H1 (cell line): ENCODE results near the gene ERC1. TPM values are rescaled to one million over a fixed set of nuclear protein-coding genes. Genes with fewer than 3 reads are reported as not detected.

ENCODE experiments used
- CTCF ChIA-PET: fragments of 300-600 bp; sonication (Branson Sonifier 250); formaldehyde crosslinking; loops from one replicate; lab custom pipeline; 2021; ENCODE audit not compliant: partially characterized antibody; lab: Charles Lee
- POLR2A ChIA-PET: fragments of 300-600 bp; sonication (Branson Sonifier 250); formaldehyde crosslinking; loops from one replicate; lab custom pipeline; 2021; ENCODE audit warnings: inconsistent platforms; ENCODE audit not compliant: partially characterized antibody; lab: Charles Lee
- DNase-seq, 2 experiments: peaks; one replicate each; pipeline versions ENCODE4 v3.0.0 to v3.0.0-alpha.2; 2010 to 2022; ENCODE audit warnings: low spot score in 2 of 2, low read depth in 1 of 2, mixed read lengths in 1 of 2
- FAIRE-seq: peaks from 2 replicates; lab custom pipeline; 2011; peaks lifted over from hg19 to GRCh38; lab: Jason Lieb, UNC
- H2AFZ ChIP-seq: 2 replicates; pipeline ENCODE4 v1.8.1; 2012; ENCODE audit warnings: low read length, inconsistent platforms
- H2AK5ac ChIP-seq: 2 replicates; pipeline ENCODE4 v1.6.1; 2013; ENCODE audit warnings: low read depth, low read length
- H2BK120ac ChIP-seq: replicated peaks from 2 replicates; pipeline ENCODE3; 2013; ENCODE audit warnings: low read depth, low read length, inconsistent platforms
- H2BK12ac ChIP-seq: 2 replicates; pipeline ENCODE4 v1.6.1; 2013; ENCODE audit warnings: low read depth, low read length
- H2BK15ac ChIP-seq: 2 replicates; pipeline ENCODE4 v1.6.1; 2013; ENCODE audit warnings: low read length
- H2BK20ac ChIP-seq: 2 replicates; pipeline ENCODE4 v1.6.1; 2013; ENCODE audit warnings: low read length
- H2BK5ac ChIP-seq: 2 replicates; pipeline ENCODE4 v1.6.1; 2013; ENCODE audit warnings: low read depth, low read length
- H3K14ac ChIP-seq: 2 replicates; pipeline ENCODE4 v1.6.1; 2013; ENCODE audit warnings: inconsistent platforms; ENCODE audit not compliant: insufficient read length
- H3K18ac ChIP-seq: 2 replicates; pipeline ENCODE4 v1.6.1; 2013; ENCODE audit warnings: low read length; ENCODE audit errors: extremely low read depth
- H3K23ac ChIP-seq: 2 replicates; pipeline ENCODE4 v1.6.1; 2013; ENCODE audit warnings: inconsistent platforms; ENCODE audit not compliant: insufficient read length
- H3K23me2 ChIP-seq: 2 replicates; pipeline ENCODE4 v1.6.1; 2013; ENCODE audit warnings: low read depth, low read length
- H3K27ac ChIP-seq: 2 replicates; pipeline ENCODE4 v1.6.1; 2011; ENCODE audit warnings: low read depth, low read length, inconsistent platforms
- H3K27me3 ChIP-seq, 4 experiments: replicated peaks in 1 of 4; 1 replicate in 1 of 4; 2 replicates in 3 of 4; pipeline versions ENCODE4 v1.6.1 to v1.8.1; 2011 to 2013; ENCODE audit warnings: low read length in 3 of 4, mild to moderate bottlenecking in 3 of 4, inconsistent platforms in 2 of 4, mixed read lengths in 2 of 4, moderate library complexity in 1 of 4; ENCODE audit not compliant: control insufficient read depth in 3 of 4, insufficient read depth in 3 of 4; ENCODE audit errors: extremely low read depth in 1 of 4
- H3K36me3 ChIP-seq, 4 experiments: 2 replicates each; pipeline versions ENCODE4 v1.6.1 to v1.8.1; 2011 to 2013; ENCODE audit warnings: mild to moderate bottlenecking in 4 of 4, low read length in 3 of 4, moderate library complexity in 2 of 4, control low read depth in 1 of 4, inconsistent platforms in 1 of 4; ENCODE audit not compliant: insufficient read depth in 4 of 4, control insufficient read depth in 2 of 4
- H3K4ac ChIP-seq: replicated peaks from 2 replicates; pipeline ENCODE3; 2013; ENCODE audit warnings: low read length, low read depth, mixed read lengths, inconsistent platforms; ENCODE audit not compliant: insufficient read length
- H3K4me1 ChIP-seq, 4 experiments: replicated peaks in 1 of 4; 1 replicate in 1 of 4; 2 replicates in 3 of 4; pipeline versions ENCODE4 v1.6.1 to v1.8.1; 2011 to 2013; ENCODE audit warnings: low read length in 3 of 4, inconsistent platforms in 2 of 4, mixed read lengths in 1 of 4; ENCODE audit not compliant: insufficient read depth in 4 of 4, control insufficient read depth in 3 of 4
- H3K4me2 ChIP-seq, 2 experiments: 2 replicates each; pipeline versions ENCODE4 v1.6.1 to v1.8.1; 2011 to 2013; ENCODE audit warnings: low read depth in 2 of 2, low read length in 2 of 2, control low read depth in 1 of 2, inconsistent platforms in 1 of 2, mild to moderate bottlenecking in 1 of 2; ENCODE audit not compliant: insufficient read depth in 1 of 2
- H3K4me3 ChIP-seq, 4 experiments: fragments of 200-600, 300-600 bp in 1 of 4; sonication (generic), shearing (Covaris generic), sonication (Bioruptor Twin) in 1 of 4; 2 replicates each; pipeline versions ENCODE4 v1.5.1 to v1.8.1; 2011 to 2016; ENCODE audit warnings: low read length in 4 of 4, low read depth in 3 of 4, control low read depth in 2 of 4, inconsistent platforms in 2 of 4, mild to moderate bottlenecking in 2 of 4, mixed read lengths in 1 of 4, moderate library complexity in 1 of 4; ENCODE audit not compliant: insufficient read depth in 2 of 4; ENCODE audit errors: extremely low read depth in 1 of 4
- H3K56ac ChIP-seq: replicated peaks from 2 replicates; pipeline ENCODE3; 2013; ENCODE audit warnings: low read depth, mild to moderate bottlenecking, mixed read lengths, low read length, inconsistent platforms; ENCODE audit not compliant: insufficient read length
- H3K79me1 ChIP-seq: 2 replicates; pipeline ENCODE4 v1.6.1; 2013; ENCODE audit warnings: low read depth, low read length, control low read depth
- H3K79me2 ChIP-seq, 2 experiments: 2 replicates each; pipeline versions ENCODE4 v1.6.1 to v1.8.1; 2012 to 2013; ENCODE audit warnings: low read length in 2 of 2, mild to moderate bottlenecking in 2 of 2, inconsistent platforms in 1 of 2; ENCODE audit not compliant: insufficient read depth in 2 of 2, control insufficient read depth in 1 of 2
- H3K9ac ChIP-seq, 4 experiments: replicated peaks in 1 of 4; 1 replicate in 1 of 4; 2 replicates in 3 of 4; pipeline versions ENCODE4 v1.6.1 to v1.8.1; 2011 to 2013; ENCODE audit warnings: low read depth in 3 of 4, low read length in 3 of 4, control low read depth in 2 of 4, mild to moderate bottlenecking in 2 of 4, moderate library complexity in 2 of 4, inconsistent platforms in 1 of 4; ENCODE audit errors: extremely low read depth in 1 of 4
- H3K9me3 ChIP-seq, 2 experiments: 2 replicates each; pipeline versions ENCODE4 v1.6.1 to v1.8.1; 2012 to 2013; ENCODE audit warnings: mild to moderate bottlenecking in 2 of 2, moderate library complexity in 2 of 2, control low read depth in 1 of 2, inconsistent platforms in 1 of 2, low read depth in 1 of 2, low read length in 1 of 2, mixed read lengths in 1 of 2; ENCODE audit not compliant: insufficient read depth in 2 of 2
- H4K20me1 ChIP-seq, 2 experiments: replicated peaks in 1 of 2; 2 replicates each; pipeline versions ENCODE3 to v1.8.1; 2011 to 2013; ENCODE audit warnings: inconsistent platforms in 2 of 2, low read length in 2 of 2, mild to moderate bottlenecking in 1 of 2; ENCODE audit not compliant: insufficient read depth in 2 of 2, control insufficient read depth in 1 of 2
- H4K5ac ChIP-seq: 2 replicates; pipeline ENCODE4 v1.6.1; 2013; ENCODE audit warnings: low read length, low read depth, mixed read lengths, inconsistent platforms; ENCODE audit not compliant: insufficient read length
- H4K8ac ChIP-seq: 2 replicates; pipeline ENCODE4 v1.8.0; 2013; ENCODE audit warnings: mild to moderate bottlenecking, moderate library complexity, low read length, inconsistent platforms; ENCODE audit not compliant: insufficient read depth; ENCODE audit errors: extremely low read depth
- H4K91ac ChIP-seq: replicated peaks from 2 replicates; pipeline ENCODE3; 2013; ENCODE audit warnings: low read length, mixed read lengths, inconsistent platforms; ENCODE audit not compliant: insufficient read length
- ASH2L ChIP-seq: fragments of 200-600, 300-600 bp; sonication (generic); IDR thresholded peaks from one replicate; pipeline ENCODE4 v1.7.1; 2017; ENCODE audit warnings: low read length
- BCL11A ChIP-seq, 2 experiments: IDR thresholded peaks; one replicate each; pipeline ENCODE4 v1.6.1; 2011; ENCODE audit warnings: low read depth in 2 of 2, low read length in 2 of 2, mild to moderate bottlenecking in 2 of 2
- BRCA1 ChIP-seq: IDR thresholded peaks from 2 replicates; pipeline ENCODE4 v1.6.1; 2012; ENCODE audit warnings: low read depth, low read length, improper control_type of control experiment
- CBX8 ChIP-seq: fragments of 300-800, 300-1000 bp; sonication (generic); IDR thresholded peaks from 2 replicates; pipeline ENCODE4 v1.7.1; 2016; ENCODE audit warnings: low read depth, low read length, borderline replicate concordance
- HDAC2 ChIP-seq, 2 experiments: fragments of 300-600 bp in 1 of 2; sonication (generic) in 1 of 2; IDR thresholded peaks; 2 replicates each; pipeline ENCODE4 v1.6.1; 2011 to 2012; ENCODE audit warnings: low read depth in 2 of 2, low read length in 2 of 2, mild to moderate bottlenecking in 2 of 2, moderate library complexity in 2 of 2, borderline replicate concordance in 1 of 2, inconsistent platforms in 1 of 2
- KDM4A ChIP-seq: IDR thresholded peaks from one replicate; pipeline ENCODE4 v1.7.1; 2012; ENCODE audit warnings: low read depth, mild to moderate bottlenecking, moderate library complexity, low read length, inconsistent platforms; ENCODE audit not compliant: severe bottlenecking
- MAFK ChIP-seq: IDR thresholded peaks from 2 replicates; pipeline ENCODE4 v1.6.1; 2012; ENCODE audit warnings: low read depth, mild to moderate bottlenecking, improper control_type of control experiment, low read length
- POLR2A ChIP-seq, 2 experiments: IDR thresholded peaks; 1 replicate in 1 of 2; 2 replicates in 1 of 2; pipeline ENCODE4 v1.6.1; 2011; ENCODE audit warnings: low read depth in 2 of 2, low read length in 2 of 2, mild to moderate bottlenecking in 2 of 2; ENCODE audit errors: control extremely low read depth in 1 of 2
- SIRT6 ChIP-seq: IDR thresholded peaks from one replicate; pipeline ENCODE4 v1.7.1; 2012; ENCODE audit warnings: low read length, inconsistent platforms
- SP1 ChIP-seq: IDR thresholded peaks from 2 replicates; pipeline ENCODE4 v1.6.1; 2011; ENCODE audit warnings: low read depth, low read length
- SUZ12 ChIP-seq: fragments of 200-600 bp; sonication (generic); IDR thresholded peaks from 2 replicates; pipeline ENCODE4 v1.6.1; 2012; ENCODE audit warnings: mild to moderate bottlenecking, inconsistent platforms, low read length, moderate library complexity, mixed read lengths
- TAF7 ChIP-seq: optimal IDR thresholded peaks from 2 replicates; pipeline ENCODE3; 2011; ENCODE audit warnings: low read depth, mild to moderate bottlenecking, inconsistent platforms, low read length, moderate library complexity, borderline replicate concordance
- TBP ChIP-seq: IDR thresholded peaks from 2 replicates; pipeline ENCODE4 v1.6.1; 2011; ENCODE audit warnings: low read depth, low read length, improper control_type of control experiment
- ZNF274 ChIP-seq: IDR thresholded peaks from 2 replicates; pipeline ENCODE4 v1.7.0; 2012; ENCODE audit warnings: low read length, borderline replicate concordance; ENCODE audit errors: extremely low read depth
- WGBS, 2 experiments: shearing (Covaris generic) in 1 of 2; methylation state at CpG; one replicate each; pipeline versions ENCODE4 v1.1.6 to v1.1.7; 2013 to 2015; ENCODE audit warnings: low lambda C conversion rate in 2 of 2, mixed read lengths in 2 of 2, inconsistent platforms in 1 of 2, low coverage in 1 of 2, missing lambda C conversion rate in 1 of 2; ENCODE audit not compliant: insufficient replicate concordance in 2 of 2, insufficient coverage in 1 of 2, insufficient read length in 1 of 2; ENCODE audit errors: extremely low coverage in 1 of 2, missing lambda C conversion rate in 1 of 2; 5-methylcytosine and 5-hydroxymethylcytosine counted together
- polyA plus RNA-seq, 7 experiments: library from polyadenylated mRNA; depleted of rRNA in 3 of 7; stranded (reverse) in 5 of 7; unstranded in 2 of 7; fragments of >200 nt in 5 of 7; fragments of 200-250 nt in 2 of 7; gene quantifications; 1 replicate in 5 of 7; 2 replicates in 1 of 7; 4 replicates in 1 of 7; pipeline versions ENCODE4 v1.2.1 to v1.2.3, GENCODE V29; 2011 to 2013; ENCODE audit warnings: missing spikeins in 2 of 7, mixed read lengths in 2 of 7
- total RNA-seq: library from RNA; stranded (reverse); fragmentation: NEBNext Ultra II Directional; extraction: Animal tissue kit (Norgen Biotek cat#: 25700); gene quantifications from 2 replicates; pipeline ENCODE4 v1.2.1, GENCODE V29; 2021
- TF ChIP-seq, protein P1 (sequence below): IDR thresholded peaks from 2 replicates; pipeline ENCODE4 v1.6.1; 2012; ENCODE audit warnings: inconsistent platforms

The ERC1 gene
- total and polyA plus RNA-seq, 2 of the 8 experiments (the other 6 are each of a cell fraction or from before 2014, with no cell fraction given): 7.8 to 45.7 TPM

DNA sequence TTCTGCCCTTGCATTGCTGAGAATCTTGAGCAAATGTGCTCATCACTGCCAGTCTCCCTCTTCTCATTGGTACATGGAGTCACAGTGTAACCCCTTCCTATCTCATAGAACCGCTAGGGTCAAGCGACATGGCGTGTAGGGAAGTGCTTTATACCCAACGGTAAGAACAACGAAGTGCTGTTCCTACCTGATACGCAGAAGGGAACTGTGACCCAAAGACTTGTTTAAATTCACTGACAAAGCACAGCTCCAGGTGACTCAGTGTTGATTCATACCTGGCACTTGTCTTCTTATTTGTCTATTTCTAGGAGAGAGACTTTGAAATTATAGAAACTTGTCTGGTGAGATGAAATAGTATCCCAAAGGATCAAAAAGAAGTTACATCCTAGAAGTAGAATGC, 549.7 kb downstream of the ERC1 start:
- Histone ChIP-seq H3K27me3 (peaks cover 0 to 6% (median 2%) of the 10 kb centered on the region in 4 experiments; a peak in 3 of 7 replicates), H3K9me3 (peaks cover 0 to 2% of the 10 kb centered on the region in 2 experiments; a peak in 1 of 4 replicates), H4K91ac (no peak overlapping the region), H4K8ac (no peak overlapping the region), H3K79me1 (no peaks in the 10 kb centered on the region), H3K79me2 (no peaks in the 10 kb centered on the region), H4K5ac (no peak overlapping the region), H3K18ac (no peak overlapping the region), H2BK120ac (no peak overlapping the region), H2AK5ac (no peak overlapping the region), H2BK5ac (no peak overlapping the region), H3K23me2 (no peaks in the 10 kb centered on the region), H3K23ac (no peak overlapping the region), H2BK20ac (no peak overlapping the region), H3K36me3 (no peaks in the 10 kb centered on the region), H2BK15ac (no peak overlapping the region), H3K4me1 (no peaks in the 10 kb centered on the region), H3K14ac (no peak overlapping the region), H3K9ac (no peak overlapping the region), H4K20me1 (no peaks in the 10 kb centered on the region), H2AFZ (no peak overlapping the region), H3K4me2 (no peak overlapping the region), H3K4ac (no peak overlapping the region), H3K4me3 (no peak overlapping the region), H2BK12ac (no peak overlapping the region), H3K56ac (no peak overlapping the region), H3K27ac (no peak overlapping the region)
- 90% methylated on average over 6 of the region's 6 CpGs; no CpG with 5 or more reads in 1 of the 2 experiments for WGBS, 2 experiments
- FAIRE-seq (no peak), DNase-seq (no peak)
- ChIA-PET CTCF (interaction anchor here (0.9 to 1.5 kb wide), 3 partner anchors 8 to 34 kb away, joined by 3 to 5 read pairs (median 4); no protein-coding TSS in a partner anchor), POLR2A (no interaction called here)
- no peak for TF ChIP-seq ASH2L
- no peak for TF ChIP-seq ZNF274
- TF ChIP-seq SP1: no peak
- TF ChIP-seq TAF7: no peak
- TF ChIP-seq MAFK: no peak
- no peak for TF ChIP-seq CBX8
- TF ChIP-seq SUZ12: no peak
- TF ChIP-seq KDM4A: no peak
- no peak for TF ChIP-seq POLR2A (IDR thresholded peaks at IDR 0.05; ENCODE audit: control extremely low read depth in 1 of 2, low read depth in 2 of 2, low read length in 2 of 2)
- TF ChIP-seq, protein P1, sequence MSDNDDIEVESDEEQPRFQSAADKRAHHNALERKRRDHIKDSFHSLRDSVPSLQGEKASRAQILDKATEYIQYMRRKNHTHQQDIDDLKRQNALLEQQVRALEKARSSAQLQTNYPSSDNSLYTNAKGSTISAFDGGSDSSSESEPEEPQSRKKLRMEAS: no peak
- TF ChIP-seq BCL11A (IDR thresholded peaks at IDR 0.05; ENCODE audit: low read depth in 2 of 2, low read length in 2 of 2): no peak
- no peak for TF ChIP-seq TBP
- TF ChIP-seq HDAC2 (IDR thresholded peaks at IDR 0.05; ENCODE audit: borderline replicate concordance in 1 of 2, low read depth in 2 of 2, low read length in 2 of 2): no peak
- no peak for TF ChIP-seq SIRT6
- TF ChIP-seq BRCA1: no peak
